NCI-H2196 (cell line): ENCODE data around the gene C5orf63.
A peak's percentile ranks its signal among the peaks of the same experiment; 100 is the strongest.
"Not testable (repeated sequence)": the region's sequence is repeated elsewhere in the genome, so short reads cannot be mapped to it uniquely, and the experiment has no call there.

ENCODE experiments used
- DNase-seq: peaks from one replicate; lab custom pipeline; 2025; ENCODE audit not compliant: unreplicated experiment; lab: John Stamatoyannopoulos, UW

Gene C5orf63

GRCh38 chr5:127010362-127010761 lies 62.9 kb downstream of the C5orf63 start:
- no peak for DNase-seq

GRCh38 chr5:127009784-127010183 lies 63.5 kb downstream of the C5orf63 start:
- no peak for DNase-seq

- DNase-seq: no peak
Observed at GRCh38 chr5:127008300-127008975, 64.9 kb downstream of the C5orf63 start.

- DNase-seq: no peak
Observed at GRCh38 chr5:127007522-127007921, 65.8 kb downstream of the C5orf63 start.

GRCh38 chr5:127006744-127007143 lies 66.6 kb downstream of the C5orf63 start:
- DNase-seq: no peak

GRCh38 chr5:127005282-127005681 lies 68.0 kb downstream of the C5orf63 start:
- not testable (repeated sequence) for DNase-seq

- no peak for DNase-seq
Observed at GRCh38 chr5:127004721-127005120, 68.6 kb downstream of the C5orf63 start.

- no peak for DNase-seq
Observed at GRCh38 chr5:127003798-127004495, 69.4 kb downstream of the C5orf63 start.

- DNase-seq: no peak
Observed at GRCh38 chr5:127002390-127002789, 70.9 kb downstream of the C5orf63 start.

- DNase-seq: peak; percentile 9
Observed at GRCh38 chr5:127001621-127002296, 71.5 kb downstream of the C5orf63 start.
